Activated T-cell treated with anti-CD3 and anti-CD28 coated beads, Interleukin-2, amount 50 U/mL, for 24 hours (primary cell): ENCODE data around the gene GP1BB.

Source experiments
- DNase-seq: peaks from one replicate; pipeline ENCODE4 v3.0.0-alpha.2; 2020
- H3K27ac Mint-ChIP-seq: 2 replicates; pipeline ENCODE4 v1.8.0; 2020; ENCODE audit warnings: mild to moderate bottlenecking, mixed read lengths
- H3K27me3 Mint-ChIP-seq: 2 replicates; pipeline ENCODE4 v1.8.0; 2020; ENCODE audit warnings: mixed read lengths
- H3K36me3 Mint-ChIP-seq: 2 replicates; pipeline ENCODE4 v1.8.0; 2020; ENCODE audit warnings: low read depth, mixed read lengths
- H3K4me1 Mint-ChIP-seq: 2 replicates; pipeline ENCODE4 v1.8.0; 2020; ENCODE audit warnings: low read depth, mixed read lengths
- H3K4me3 Mint-ChIP-seq: 2 replicates; pipeline ENCODE4 v1.8.0; 2020; ENCODE audit warnings: mild to moderate bottlenecking, moderate library complexity, mixed read lengths
- H3K9me3 Mint-ChIP-seq: 2 replicates; pipeline ENCODE4 v1.8.0; 2020; ENCODE audit warnings: mixed read lengths

Gene GP1BB

DNA sequence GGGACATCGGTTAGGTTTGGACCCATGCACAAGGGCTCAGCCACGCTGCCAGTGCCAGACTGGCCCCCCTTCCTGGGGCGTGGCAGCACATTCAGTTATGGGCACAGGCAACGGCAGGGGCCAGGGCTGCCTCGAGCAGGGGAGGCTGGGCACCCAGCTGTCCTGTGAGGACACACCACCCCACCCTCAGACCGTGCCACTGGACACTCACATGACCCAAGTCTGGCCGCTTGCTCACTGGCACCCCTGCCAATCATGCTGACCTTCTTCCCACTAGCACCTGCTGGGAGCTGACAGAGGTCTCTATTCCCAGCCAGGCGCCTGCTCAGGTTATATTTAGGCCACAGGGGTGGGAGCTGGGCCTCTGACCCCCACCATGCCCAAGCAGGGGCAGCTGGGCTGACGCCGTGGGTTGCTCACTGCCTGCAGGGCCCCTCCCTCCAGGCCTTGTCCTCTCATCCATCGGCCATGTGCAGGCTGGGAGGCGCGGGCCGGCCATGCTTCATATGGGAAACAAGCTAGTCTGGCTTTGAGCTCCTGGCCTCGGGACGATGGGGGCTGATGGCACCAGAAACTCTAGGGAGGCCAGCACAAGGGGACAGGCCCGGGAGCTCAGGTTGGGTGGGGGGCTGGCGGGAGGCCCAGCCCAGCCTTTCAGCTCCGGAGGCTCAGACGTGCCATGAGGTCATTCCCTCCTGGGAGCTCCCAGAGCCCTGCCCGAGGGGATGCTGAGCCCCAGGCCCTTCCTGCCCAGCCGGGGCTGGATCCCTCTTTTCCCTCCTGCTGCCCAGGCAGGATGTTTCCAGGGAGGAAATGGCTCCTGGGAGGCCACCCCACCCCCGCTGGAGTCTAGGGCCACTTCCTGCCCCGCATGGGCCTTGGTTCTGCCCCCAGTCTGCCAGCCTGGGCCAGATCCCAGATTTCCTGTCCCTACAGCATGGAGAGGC lies 22.1 kb downstream of the GP1BB start:
- no peak for DNase-seq
- H3K36me3 Mint-ChIP-seq = no peaks in the 10 kb centered on the region
- H3K4me3 Mint-ChIP-seq = no peak overlapping the region
- H3K4me1 Mint-ChIP-seq = no peaks in the 10 kb centered on the region
- H3K27ac Mint-ChIP-seq = no peak overlapping the region
- H3K27me3 Mint-ChIP-seq = no peaks in the 10 kb centered on the region
- H3K9me3 Mint-ChIP-seq = no peaks in the 10 kb centered on the region

DNA sequence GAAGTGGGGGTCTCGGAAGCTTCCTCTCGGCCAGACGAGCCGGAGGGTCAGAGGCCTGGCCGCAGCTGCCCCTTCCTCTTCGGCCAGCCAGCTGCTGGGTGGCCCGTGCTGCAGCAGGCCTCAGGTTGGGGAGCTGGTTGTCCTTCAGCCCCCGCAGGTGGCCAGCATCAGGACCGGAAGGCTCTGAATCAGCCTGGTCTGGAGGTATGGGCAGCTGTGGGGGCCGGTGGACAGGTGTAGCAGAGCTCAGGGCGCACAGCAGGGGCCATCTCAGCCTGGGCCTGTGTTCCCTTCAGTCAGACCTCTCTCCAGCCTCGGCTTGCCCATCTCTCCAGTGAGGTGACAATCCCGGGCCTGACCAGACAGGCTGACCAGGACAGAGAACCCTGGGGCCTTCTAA lies 23.4 kb downstream of the GP1BB start:
- H3K4me1 Mint-ChIP-seq = no peaks in the 10 kb centered on the region
- no peaks in the 10 kb centered on the region for H3K9me3 Mint-ChIP-seq
- H3K27ac Mint-ChIP-seq = no peak overlapping the region
- DNase-seq = no peak
- H3K36me3 Mint-ChIP-seq = no peaks in the 10 kb centered on the region
- H3K27me3 Mint-ChIP-seq = no peaks in the 10 kb centered on the region
- no peak overlapping the region for H3K4me3 Mint-ChIP-seq

DNA sequence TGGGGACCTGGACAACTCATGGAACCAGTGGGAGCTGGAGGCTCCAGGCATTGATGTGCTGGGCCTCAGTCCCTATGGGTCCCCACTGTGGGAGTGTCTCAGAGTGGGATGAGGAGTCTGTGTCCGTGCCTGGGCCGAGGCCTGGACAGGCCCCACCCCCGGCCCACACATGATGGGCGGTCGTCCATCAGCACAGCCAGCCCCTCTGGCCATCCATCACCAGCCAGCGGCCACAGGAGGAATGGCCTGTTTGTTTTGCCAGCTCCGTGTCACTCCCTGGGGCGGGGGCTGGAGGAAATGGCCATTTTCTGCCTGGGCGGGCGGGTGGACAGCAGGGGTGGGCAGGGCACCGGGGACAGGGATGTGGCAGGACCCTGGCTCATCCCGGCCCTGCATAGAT lies 24.2 kb downstream of the GP1BB start:
- H3K4me3 Mint-ChIP-seq = no peak overlapping the region
- no peaks in the 10 kb centered on the region for H3K4me1 Mint-ChIP-seq
- DNase-seq = no peak
- no peaks in the 10 kb centered on the region for H3K36me3 Mint-ChIP-seq
- H3K9me3 Mint-ChIP-seq = no peaks in the 10 kb centered on the region
- H3K27me3 Mint-ChIP-seq = peaks cover 1% of the 10 kb centered on the region
- no peak overlapping the region for H3K27ac Mint-ChIP-seq

DNA sequence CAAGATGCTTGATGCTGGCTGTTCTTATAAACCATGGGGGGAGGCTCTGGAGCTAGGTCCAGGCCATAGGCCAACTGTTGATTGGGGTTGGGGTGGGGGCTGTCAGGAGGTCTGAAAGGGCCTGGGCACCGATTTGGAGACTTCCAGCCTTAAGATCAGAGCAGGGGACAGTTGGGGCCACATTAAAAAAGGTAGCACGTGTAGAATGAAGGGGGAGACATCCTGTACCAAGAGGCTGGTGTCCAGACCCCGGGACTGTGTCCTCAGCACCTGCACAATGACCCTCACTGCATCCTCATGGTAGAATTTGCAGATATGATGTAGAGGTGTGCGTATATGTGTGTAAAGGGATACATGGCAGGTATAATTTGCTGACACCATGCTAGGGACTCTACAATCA lies 24.8 kb downstream of the GP1BB start:
- no peak overlapping the region for H3K27ac Mint-ChIP-seq
- no peak overlapping the region for H3K4me3 Mint-ChIP-seq
- H3K27me3 Mint-ChIP-seq = peaks cover 7% of the 10 kb centered on the region
- no peak for DNase-seq
- H3K36me3 Mint-ChIP-seq = no peaks in the 10 kb centered on the region
- H3K9me3 Mint-ChIP-seq = no peaks in the 10 kb centered on the region
- H3K4me1 Mint-ChIP-seq = no peaks in the 10 kb centered on the region

DNA sequence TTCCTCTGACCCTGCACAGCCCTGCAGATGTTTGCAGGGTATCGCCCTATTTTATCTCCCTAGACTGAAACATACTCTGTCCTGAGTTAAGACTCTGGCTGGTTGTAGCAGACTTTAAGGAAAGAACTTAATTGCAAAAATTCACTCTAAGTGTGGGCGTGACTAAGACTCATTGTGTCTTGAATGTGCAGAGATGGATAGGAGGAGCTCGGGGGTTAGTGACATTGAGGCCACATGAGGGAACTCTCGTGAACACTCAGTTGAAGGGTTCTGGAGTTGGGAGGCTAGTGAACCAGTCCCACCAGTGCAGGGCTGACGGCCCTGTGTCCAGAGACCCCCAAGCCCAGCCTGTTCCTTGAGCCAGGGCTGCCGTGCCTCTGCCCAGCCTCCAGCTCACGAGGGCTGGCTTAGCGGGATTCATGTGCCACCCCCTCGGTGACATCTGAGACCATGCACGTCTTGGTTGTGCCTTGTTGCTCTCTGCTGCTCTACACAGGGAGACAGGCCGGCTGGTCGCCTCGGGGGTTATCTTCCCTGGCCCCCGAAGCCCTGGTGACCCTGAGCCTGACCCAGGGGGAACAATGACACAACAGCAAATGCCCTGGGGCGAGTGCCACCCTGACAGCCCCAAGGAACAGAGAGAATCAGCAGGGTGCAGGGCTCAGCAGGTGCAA lies 25.8 kb downstream of the GP1BB start:
- H3K4me1 Mint-ChIP-seq = no peaks in the 10 kb centered on the region
- peaks cover 17% of the 10 kb centered on the region for H3K27me3 Mint-ChIP-seq
- no peaks in the 10 kb centered on the region for H3K36me3 Mint-ChIP-seq
- H3K9me3 Mint-ChIP-seq = no peaks in the 10 kb centered on the region
- no peak overlapping the region for H3K4me3 Mint-ChIP-seq
- no peak for DNase-seq
- H3K27ac Mint-ChIP-seq = no peak overlapping the region

DNA sequence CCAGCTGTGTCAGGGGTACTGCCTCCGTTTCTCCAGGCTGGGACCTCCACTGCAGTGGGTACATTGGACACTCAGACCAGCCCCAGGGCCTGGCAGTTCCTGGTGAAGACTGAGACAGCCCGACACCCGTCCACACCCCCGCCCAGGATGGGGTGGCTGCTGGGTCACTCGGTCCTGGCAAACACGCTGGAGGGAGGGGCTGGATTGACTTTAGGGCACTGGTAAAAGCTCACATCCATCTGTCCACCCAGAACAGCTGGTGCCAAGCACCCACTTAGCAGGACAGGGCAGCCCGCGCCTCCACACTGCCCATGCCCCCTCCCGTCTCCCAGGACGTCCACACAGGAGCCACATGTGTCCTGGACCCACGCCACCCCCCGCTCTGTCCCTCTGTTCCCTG lies 26.5 kb downstream of the GP1BB start:
- Mint-ChIP-seq H3K27me3 (peaks cover 24% of the 10 kb centered on the region), H3K4me1 (no peaks in the 10 kb centered on the region), H3K27ac (no peak overlapping the region), H3K9me3 (no peaks in the 10 kb centered on the region), H3K4me3 (no peak overlapping the region), H3K36me3 (no peaks in the 10 kb centered on the region)
- no peak for DNase-seq

DNA sequence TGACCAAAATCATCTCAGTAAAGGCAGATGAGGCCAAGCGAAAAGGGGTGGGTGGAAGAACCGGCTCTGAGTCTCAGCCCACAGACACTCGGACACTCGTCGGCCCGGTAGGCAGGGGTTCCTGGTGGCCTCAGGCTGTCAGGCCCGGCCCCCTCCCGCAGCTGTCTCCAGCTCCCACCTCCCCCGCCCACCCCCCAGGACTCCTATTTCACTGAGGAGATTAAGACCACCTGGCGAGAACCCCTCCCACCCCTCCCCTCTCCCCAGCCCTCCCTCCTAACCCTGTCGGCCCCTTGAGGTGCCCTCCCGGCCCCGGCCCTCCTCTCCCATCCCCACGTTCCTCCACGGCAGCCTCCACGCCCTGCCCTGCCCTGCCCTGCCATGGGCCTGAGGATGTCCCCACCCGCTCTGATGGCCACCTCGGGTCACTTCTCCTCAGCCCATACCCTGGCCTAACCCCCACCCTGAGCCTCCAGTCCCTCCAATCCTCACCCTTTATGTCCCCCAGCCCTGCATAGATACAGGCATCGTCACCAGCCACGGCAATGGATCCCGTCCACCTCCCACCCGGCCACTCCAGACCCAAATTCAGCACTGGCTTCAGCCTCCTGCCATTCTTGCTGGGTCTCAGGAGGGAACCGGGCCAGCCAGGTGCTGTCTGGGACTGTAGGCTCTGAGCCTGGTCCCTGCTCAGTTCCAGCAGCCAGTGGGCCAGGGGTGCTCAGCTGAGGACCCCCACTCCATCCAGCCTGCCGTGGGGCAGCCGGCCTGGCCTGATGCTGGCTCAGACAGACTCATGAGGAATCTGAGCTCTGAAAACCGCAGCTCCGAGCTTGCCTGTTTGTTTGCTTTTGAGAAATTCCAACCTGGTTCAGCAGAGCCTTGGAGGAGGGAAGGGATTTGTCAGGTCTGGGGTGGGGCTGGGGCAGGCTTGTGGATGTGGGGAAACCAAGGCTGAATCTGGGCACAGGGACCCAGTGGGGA lies 27.5 kb downstream of the GP1BB start:
- DNase-seq = no peak
- Mint-ChIP-seq H3K27ac (no peak overlapping the region), H3K4me3 (no peak overlapping the region), H3K4me1 (peaks cover 3% of the 10 kb centered on the region), H3K9me3 (no peaks in the 10 kb centered on the region), H3K36me3 (no peaks in the 10 kb centered on the region), H3K27me3 (peaks cover 34% of the 10 kb centered on the region)

DNA sequence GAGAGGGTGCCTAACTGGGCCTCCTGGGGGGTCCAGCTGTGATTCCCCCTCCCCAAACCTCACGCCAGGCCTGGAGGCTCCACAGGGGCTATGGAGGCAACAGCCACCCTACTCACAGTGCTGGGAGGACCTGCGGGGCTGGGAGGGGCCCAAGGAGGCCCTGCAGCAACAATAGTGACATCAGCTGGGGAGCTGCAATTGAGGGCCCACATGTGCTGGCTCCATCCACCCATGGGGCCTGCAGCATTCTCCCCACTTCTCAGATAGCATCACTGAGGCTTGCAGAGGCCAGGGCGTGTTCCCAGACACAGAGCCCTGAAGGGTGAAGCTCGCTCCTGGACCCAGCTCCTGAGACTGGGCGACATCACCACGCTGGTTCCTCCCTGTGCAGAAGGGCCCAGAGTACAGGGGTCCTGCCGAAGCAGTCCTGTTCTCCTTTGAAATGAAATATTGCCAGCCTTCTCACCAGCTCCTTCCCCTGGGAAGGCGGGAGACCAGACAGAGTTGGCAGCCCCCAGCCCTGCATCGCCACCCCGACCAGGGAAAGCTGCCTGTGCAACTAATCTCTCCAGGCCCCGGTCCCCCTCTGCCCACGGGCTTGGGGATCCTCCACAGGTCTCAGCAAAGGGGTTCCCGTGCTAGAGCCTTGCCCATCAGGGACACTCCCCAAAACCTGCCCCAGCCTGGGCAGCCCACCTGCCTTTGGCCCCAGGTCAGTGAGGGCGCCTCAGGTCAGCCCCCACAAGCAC lies 28.3 kb downstream of the GP1BB start:
- Mint-ChIP-seq H3K36me3 (no peaks in the 10 kb centered on the region), H3K27me3 (peaks cover 42% of the 10 kb centered on the region), H3K4me1 (peaks cover 11% of the 10 kb centered on the region), H3K4me3 (no peak overlapping the region), H3K27ac (no peak overlapping the region), H3K9me3 (no peaks in the 10 kb centered on the region)
- no peak for DNase-seq

DNA sequence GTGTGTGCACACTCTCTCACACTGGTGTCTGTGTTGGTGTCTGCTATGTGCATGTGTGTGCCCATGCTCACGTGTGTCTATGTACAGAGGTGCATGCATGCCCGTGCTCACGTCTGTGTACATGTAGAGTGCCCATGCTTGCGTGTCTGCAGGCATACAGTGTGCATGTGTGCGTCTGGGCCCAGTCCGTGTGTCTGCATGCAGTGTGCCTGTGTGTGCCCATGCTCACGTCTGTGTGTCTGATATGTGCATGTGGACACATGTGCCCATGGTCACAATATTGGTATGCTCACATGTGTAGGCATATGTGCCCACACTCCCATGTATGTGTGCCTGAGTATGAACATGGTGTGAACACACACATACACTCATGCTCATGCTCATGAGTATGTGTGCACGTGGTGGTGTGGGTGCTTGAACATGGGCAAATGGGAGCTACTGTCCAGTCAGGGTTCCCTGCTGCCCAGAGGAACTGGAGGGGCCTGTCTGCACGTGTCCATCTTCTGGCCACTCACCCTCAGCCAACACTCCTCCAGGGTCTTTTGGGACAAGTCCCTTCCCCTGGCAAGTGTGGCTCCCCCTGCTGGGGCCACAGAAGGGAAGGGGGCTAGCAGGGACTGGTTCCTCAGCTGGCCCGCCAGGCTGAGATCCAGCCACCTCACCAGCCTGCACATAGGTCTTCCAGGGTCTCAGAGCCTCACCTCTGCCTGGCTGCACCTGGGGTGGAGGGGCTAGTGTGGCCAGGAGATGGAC lies 29.9 kb downstream of the GP1BB start:
- Mint-ChIP-seq H3K27me3 (peaks cover 55% of the 10 kb centered on the region), H3K4me1 (peaks cover 17% of the 10 kb centered on the region), H3K36me3 (no peaks in the 10 kb centered on the region), H3K4me3 (no peak overlapping the region), H3K9me3 (no peaks in the 10 kb centered on the region), H3K27ac (no peak overlapping the region)
- no peak for DNase-seq

DNA sequence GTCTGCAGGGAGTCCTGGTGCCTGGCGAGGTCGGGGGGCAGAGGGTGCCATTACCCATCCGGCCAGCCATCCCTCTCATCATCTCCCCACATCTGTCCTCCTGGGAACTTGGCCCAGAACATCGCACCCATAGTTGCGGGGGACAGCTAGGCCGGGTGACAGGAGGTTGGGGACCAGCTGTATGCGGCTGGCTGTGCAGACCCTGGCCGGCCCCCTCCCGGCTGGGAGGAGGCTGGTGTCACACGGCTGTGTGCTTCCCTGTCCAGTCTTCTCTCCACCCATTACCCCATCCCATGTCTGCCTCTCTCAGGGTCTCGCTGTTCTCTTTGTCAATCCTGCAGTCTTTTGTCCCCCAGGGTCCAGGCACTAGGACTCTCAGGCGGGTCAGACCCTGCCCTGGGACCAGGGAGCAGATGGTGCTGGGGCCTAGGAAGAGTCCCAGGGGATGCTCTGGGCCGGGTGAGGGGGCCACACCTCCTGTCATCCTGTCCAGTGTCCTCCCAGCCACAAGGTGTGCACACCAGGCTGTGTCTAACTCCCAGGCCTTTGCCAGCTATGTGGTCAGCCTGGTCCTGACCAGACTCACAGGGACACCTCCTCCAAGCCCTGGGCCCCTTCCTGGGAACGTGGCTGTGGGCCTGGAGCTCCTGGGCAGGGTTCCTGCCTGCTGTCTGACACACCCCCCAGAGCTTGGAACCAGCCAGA lies 30.8 kb downstream of the GP1BB start:
- Mint-ChIP-seq H3K36me3 (no peaks in the 10 kb centered on the region), H3K4me1 (peaks cover 18% of the 10 kb centered on the region), H3K9me3 (no peaks in the 10 kb centered on the region), H3K27me3 (peaks cover 61% of the 10 kb centered on the region), H3K27ac (no peak overlapping the region), H3K4me3 (no peak overlapping the region)
- DNase-seq = no peak

DNA sequence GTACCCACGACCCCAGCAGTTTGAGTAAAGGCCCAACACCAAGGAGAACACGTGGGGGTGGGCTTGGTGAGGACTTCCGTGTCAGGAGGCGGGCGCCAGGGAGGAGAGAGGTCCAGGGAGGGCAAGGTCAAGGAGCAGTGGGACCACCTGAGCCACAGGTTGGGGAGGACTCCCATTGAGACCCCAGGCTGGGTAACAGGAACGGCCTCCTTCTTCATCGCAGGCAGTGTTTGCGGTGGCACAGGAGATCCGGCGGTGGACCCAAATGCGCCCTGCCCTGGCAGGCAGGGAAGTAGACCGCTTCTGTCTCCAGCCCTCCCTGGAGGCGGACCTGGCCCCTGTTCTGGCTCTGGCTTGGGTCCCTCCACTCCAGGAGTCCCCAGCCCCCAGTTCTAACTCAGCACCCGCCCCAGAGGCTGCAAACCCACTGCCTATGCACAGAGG lies 31.4 kb downstream of the GP1BB start:
- H3K9me3 Mint-ChIP-seq = no peaks in the 10 kb centered on the region
- peaks cover 66% of the 10 kb centered on the region for H3K27me3 Mint-ChIP-seq
- DNase-seq = no peak
- no peak overlapping the region for H3K4me3 Mint-ChIP-seq
- H3K27ac Mint-ChIP-seq = no peak overlapping the region
- peaks cover 23% of the 10 kb centered on the region for H3K4me1 Mint-ChIP-seq
- no peaks in the 10 kb centered on the region for H3K36me3 Mint-ChIP-seq

DNA sequence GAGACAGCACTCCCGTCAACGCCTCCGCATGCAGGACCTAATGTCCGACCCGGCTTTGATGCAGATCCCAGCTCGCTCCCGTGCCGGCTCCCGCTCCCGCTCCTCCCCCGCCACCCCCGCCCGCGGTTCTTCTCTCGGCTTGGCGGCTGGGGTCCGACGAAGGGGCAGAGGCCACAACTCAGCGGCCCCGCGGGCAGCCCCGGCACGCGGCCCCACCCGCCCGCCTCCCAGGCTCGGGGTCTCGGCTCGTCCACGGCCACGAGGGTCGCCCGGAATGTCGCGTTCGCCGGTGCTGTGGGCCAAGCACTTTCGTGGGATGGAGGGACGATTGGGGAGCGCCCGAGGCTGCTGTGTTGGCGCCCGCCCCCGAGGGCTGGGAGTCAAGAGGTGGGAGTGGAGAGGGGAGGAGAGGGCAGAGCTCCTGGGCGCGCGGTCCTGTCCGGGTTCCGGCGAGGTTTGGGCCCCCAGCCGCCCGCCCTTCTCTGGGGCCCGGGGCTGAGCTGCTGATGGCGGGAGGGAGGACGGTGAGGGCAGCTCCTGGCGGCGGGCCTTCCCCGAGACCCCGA lies 31.9 kb downstream of the GP1BB start:
- H3K4me1 Mint-ChIP-seq = peaks cover 28% of the 10 kb centered on the region
- no peak overlapping the region for H3K4me3 Mint-ChIP-seq
- H3K27ac Mint-ChIP-seq = no peak overlapping the region
- H3K27me3 Mint-ChIP-seq = peaks cover 71% of the 10 kb centered on the region
- H3K9me3 Mint-ChIP-seq = no peaks in the 10 kb centered on the region
- DNase-seq = no peak
- H3K36me3 Mint-ChIP-seq = no peaks in the 10 kb centered on the region
